Measurements from ENCODE around the gene CHD5.

- TF ChIP-seq, protein P1, sequence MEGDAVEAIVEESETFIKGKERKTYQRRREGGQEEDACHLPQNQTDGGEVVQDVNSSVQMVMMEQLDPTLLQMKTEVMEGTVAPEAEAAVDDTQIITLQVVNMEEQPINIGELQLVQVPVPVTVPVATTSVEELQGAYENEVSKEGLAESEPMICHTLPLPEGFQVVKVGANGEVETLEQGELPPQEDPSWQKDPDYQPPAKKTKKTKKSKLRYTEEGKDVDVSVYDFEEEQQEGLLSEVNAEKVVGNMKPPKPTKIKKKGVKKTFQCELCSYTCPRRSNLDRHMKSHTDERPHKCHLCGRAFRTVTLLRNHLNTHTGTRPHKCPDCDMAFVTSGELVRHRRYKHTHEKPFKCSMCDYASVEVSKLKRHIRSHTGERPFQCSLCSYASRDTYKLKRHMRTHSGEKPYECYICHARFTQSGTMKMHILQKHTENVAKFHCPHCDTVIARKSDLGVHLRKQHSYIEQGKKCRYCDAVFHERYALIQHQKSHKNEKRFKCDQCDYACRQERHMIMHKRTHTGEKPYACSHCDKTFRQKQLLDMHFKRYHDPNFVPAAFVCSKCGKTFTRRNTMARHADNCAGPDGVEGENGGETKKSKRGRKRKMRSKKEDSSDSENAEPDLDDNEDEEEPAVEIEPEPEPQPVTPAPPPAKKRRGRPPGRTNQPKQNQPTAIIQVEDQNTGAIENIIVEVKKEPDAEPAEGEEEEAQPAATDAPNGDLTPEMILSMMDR (IDR thresholded peaks at IDR 0.05), result no peak
- no peak for TF ChIP-seq POLR2A (IDR thresholded peaks at IDR 0.05)
Measured at GRCh38 chr1:6081901-6082300, 98.2 kb downstream of the CHD5 start.
